Mesenteric fat pad (tissue), 1 donor: ENCODE data around the gene ATP13A1. TPM values are rescaled to one million over a fixed set of nuclear protein-coding genes. Genes with fewer than 3 reads are reported as not detected.

Source experiments
- total RNA-seq: library from RNA; stranded (reverse); fragmentation: NEBNext Ultra II Directional; extraction: Animal tissue kit (Norgen Biotek cat#: 25700); gene quantifications from one replicate; pipeline ENCODE4 v1.2.1, GENCODE V29; 2021
- donor health status: DM: yes; HTN: yes; CAD: no.

Gene ATP13A1
- total RNA-seq, 1 donor from 2014 or later: 38.4 TPM

Other genes starting within 250 kb of the ATP13A1 start
- gene TSSK6, start 148.1 kb downstream of the ATP13A1 start, total RNA-seq: 0.74 TPM
- gene NDUFA13, start 147.5 kb downstream of the ATP13A1 start, total RNA-seq: 295 TPM
- 3.1 TPM for gene YJEFN3, start 134.8 kb downstream of the ATP13A1 start, total RNA-seq
- 2.2 TPM for gene CILP2, start 125.4 kb downstream of the ATP13A1 start, total RNA-seq
- 2.0 TPM for gene PBX4, start 45.0 kb downstream of the ATP13A1 start, total RNA-seq
- 5.8 TPM for gene LPAR2, start 35.5 kb downstream of the ATP13A1 start, total RNA-seq
- 21.3 TPM for gene GMIP, start 20.0 kb downstream of the ATP13A1 start, total RNA-seq
- gene ZNF101, start 5.2 kb upstream of the ATP13A1 start, total RNA-seq: 7.3 TPM
- 3.1 TPM for gene ZNF14, start 69.4 kb upstream of the ATP13A1 start, total RNA-seq
- gene ZNF506, start 158.1 kb upstream of the ATP13A1 start, total RNA-seq: 16.4 TPM
- 6.5 TPM for gene ZNF253, start 202.2 kb upstream of the ATP13A1 start, total RNA-seq
- gene ZNF93, start 237.3 kb upstream of the ATP13A1 start, total RNA-seq: 3.8 TPM